Mesenchymal stem cell (in vitro differentiated cells and primary cell): ENCODE measurements around the gene CA5A.
"Not testable (repeated sequence)": the region's sequence is repeated elsewhere in the genome, so short reads cannot be mapped to it uniquely, and the experiment has no call there.

Source experiments
- DNase-seq: peaks from one replicate; pipeline ENCODE4 v3.0.0-alpha.2; 2013
- H2AFZ ChIP-seq: one replicate; pipeline ENCODE4 v1.6.1; 2013; ENCODE audit warnings: low read depth, mild to moderate bottlenecking, control low read depth, inconsistent platforms, low read length, moderate library complexity
- H2AK5ac ChIP-seq: 2 replicates; pipeline ENCODE4 v1.6.1; 2013; ENCODE audit warnings: low read length, moderate library complexity, mild to moderate bottlenecking, inconsistent platforms; ENCODE audit not compliant: severe bottlenecking
- H2BK120ac ChIP-seq: one replicate; pipeline ENCODE4 v1.6.1; 2013; ENCODE audit warnings: low read depth, mild to moderate bottlenecking, inconsistent platforms, low read length, moderate library complexity
- H2BK12ac ChIP-seq, 2 experiments: one replicate each; pipeline ENCODE4 v1.6.1; 2013; ENCODE audit warnings: inconsistent platforms in 2 of 2, low read length in 2 of 2, mild to moderate bottlenecking in 2 of 2, moderate library complexity in 2 of 2, control low read depth in 1 of 2
- H2BK15ac ChIP-seq: one replicate; pipeline ENCODE4 v1.6.1; 2013; ENCODE audit warnings: mild to moderate bottlenecking, low read depth, inconsistent platforms; ENCODE audit not compliant: poor library complexity, severe bottlenecking
- H2BK5ac ChIP-seq: 2 replicates; pipeline ENCODE4 v1.6.1; 2013; ENCODE audit warnings: low read depth, mild to moderate bottlenecking, low read length, control low read depth, inconsistent platforms; ENCODE audit not compliant: poor library complexity, severe bottlenecking
- H3K14ac ChIP-seq, 2 experiments: one replicate each; pipeline ENCODE4 v1.6.1; 2013; ENCODE audit warnings: inconsistent platforms in 2 of 2, low read length in 2 of 2, control low read depth in 1 of 2, mild to moderate bottlenecking in 1 of 2, moderate library complexity in 1 of 2
- H3K18ac ChIP-seq, 2 experiments: one replicate each; pipeline ENCODE4 v1.6.1; 2013; ENCODE audit warnings: inconsistent platforms in 2 of 2, low read length in 2 of 2, control low read depth in 1 of 2, low read depth in 1 of 2, mild to moderate bottlenecking in 1 of 2
- H3K23ac ChIP-seq, 2 experiments: one replicate each; pipeline ENCODE4 v1.6.1; 2013; ENCODE audit warnings: inconsistent platforms in 2 of 2, low read length in 2 of 2, mild to moderate bottlenecking in 2 of 2, moderate library complexity in 2 of 2, control low read depth in 1 of 2
- H3K27ac ChIP-seq: 2 replicates; pipeline ENCODE4 v1.5.1; 2013; ENCODE audit warnings: mild to moderate bottlenecking, moderate library complexity, low read length, control low read depth, inconsistent platforms; ENCODE audit not compliant: poor library complexity, severe bottlenecking
- H3K27me3 ChIP-seq, 2 experiments: 2 replicates each; pipeline versions ENCODE4 v1.6.1 to v1.7.0; 2013; ENCODE audit warnings: low read length in 2 of 2, mild to moderate bottlenecking in 2 of 2, moderate library complexity in 2 of 2, control low read depth in 1 of 2, inconsistent platforms in 1 of 2; ENCODE audit not compliant: control insufficient read depth in 1 of 2, insufficient read depth in 1 of 2
- H3K36me3 ChIP-seq, 2 experiments: 2 replicates each; pipeline versions ENCODE4 v1.6.1 to v1.7.0; 2013; ENCODE audit warnings: low read length in 2 of 2, control low read depth in 1 of 2, inconsistent platforms in 1 of 2, low read depth in 1 of 2, mild to moderate bottlenecking in 1 of 2; ENCODE audit not compliant: insufficient read depth in 2 of 2, control insufficient read depth in 1 of 2
- H3K4ac ChIP-seq, 2 experiments: one replicate each; pipeline ENCODE4 v1.6.1; 2013; ENCODE audit warnings: inconsistent platforms in 2 of 2, low read length in 2 of 2, mild to moderate bottlenecking in 2 of 2, moderate library complexity in 2 of 2, control low read depth in 1 of 2, low read depth in 1 of 2
- H3K4me1 ChIP-seq: 2 replicates; pipeline ENCODE4 v1.6.1; 2013; ENCODE audit warnings: low read depth, low read length, control low read depth; ENCODE audit not compliant: control insufficient read depth, insufficient read depth
- H3K4me2 ChIP-seq: 2 replicates; pipeline ENCODE4 v1.6.1; 2013; ENCODE audit warnings: low read length, mild to moderate bottlenecking, inconsistent platforms; ENCODE audit not compliant: poor library complexity, severe bottlenecking
- H3K4me3 ChIP-seq, 2 experiments: 2 replicates each; pipeline versions ENCODE4 v1.5.1 to v1.7.0; 2013; ENCODE audit warnings: low read length in 2 of 2, mild to moderate bottlenecking in 2 of 2, control low read depth in 1 of 2, low read depth in 1 of 2; ENCODE audit not compliant: insufficient read depth in 1 of 2
- H3K79me1 ChIP-seq: replicated peaks from 2 replicates; pipeline ENCODE4 v1.6.1; 2013; ENCODE audit warnings: mild to moderate bottlenecking, control low read depth, low read length, inconsistent platforms; ENCODE audit not compliant: poor library complexity, severe bottlenecking
- H3K9ac ChIP-seq: 2 replicates; pipeline ENCODE4 v1.7.0; 2013; ENCODE audit warnings: mild to moderate bottlenecking, low read length, moderate library complexity
- H3K9me3 ChIP-seq: 2 replicates; pipeline ENCODE4 v1.7.0; 2013; ENCODE audit warnings: mild to moderate bottlenecking, low read length; ENCODE audit not compliant: control insufficient read depth
- H4K8ac ChIP-seq: one replicate; pipeline ENCODE4 v1.6.1; 2013; ENCODE audit warnings: inconsistent platforms, mild to moderate bottlenecking, low read length, moderate library complexity
- H4K91ac ChIP-seq: one replicate; pipeline ENCODE4 v1.6.1; 2013; ENCODE audit warnings: mild to moderate bottlenecking, low read length, inconsistent platforms
- WGBS: methylation state at CpG from one replicate; pipeline ENCODE4 v1.1.7; 2013; ENCODE audit warnings: mixed read lengths; 5-methylcytosine and 5-hydroxymethylcytosine counted together

CA5A gene

DNA sequence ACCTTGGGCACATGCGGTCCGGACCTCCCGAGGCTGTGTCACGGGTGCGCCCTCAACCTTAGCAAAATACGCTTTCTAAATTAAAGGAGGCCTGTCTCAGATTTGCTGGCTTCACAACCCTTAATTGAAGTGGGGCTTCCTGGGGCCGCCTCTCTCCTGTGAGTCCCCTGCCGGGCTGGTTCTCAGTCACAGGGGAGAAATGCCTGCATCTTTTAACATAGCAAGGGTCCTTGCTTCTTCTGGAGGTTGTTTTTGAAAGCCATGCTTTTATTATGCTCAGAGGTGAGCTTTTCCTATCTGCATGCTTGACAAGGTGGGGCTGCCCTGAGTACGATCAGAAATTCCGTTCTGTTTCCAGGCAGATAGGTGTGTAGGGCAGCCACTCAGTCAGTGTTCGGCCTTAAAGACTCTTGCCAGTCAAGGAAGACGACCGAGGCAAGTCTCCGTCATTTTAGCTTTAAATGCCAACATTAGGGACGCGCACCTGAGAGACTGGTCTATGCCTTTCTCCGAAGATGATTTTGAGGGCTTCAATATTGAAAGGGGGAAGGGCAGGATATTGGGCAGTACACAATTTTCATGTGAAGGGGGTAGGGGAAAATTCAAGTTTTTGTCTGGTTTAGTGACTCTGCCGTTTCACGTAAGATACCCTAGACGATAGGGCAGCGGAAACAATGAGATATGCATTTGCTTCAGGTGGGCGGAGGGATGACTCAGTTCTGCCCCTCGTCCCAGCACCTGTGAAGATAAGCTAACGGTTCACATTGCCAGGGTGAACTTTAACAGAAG is 61.5 kb downstream of the CA5A start:
- Histone ChIP-seq H2BK12ac (no peak overlapping the region), H2AFZ (no peak overlapping the region), H3K14ac (no peak overlapping the region), H3K9me3 (no peaks in the 10 kb centered on the region), H3K27me3 (peaks cover 25 to 46% of the 10 kb centered on the region in 2 experiments), H2BK120ac (no peak overlapping the region), H2BK5ac (no peak overlapping the region), H3K4ac (no peak overlapping the region), H3K36me3 (no peaks in the 10 kb centered on the region), H4K8ac (no peak overlapping the region), H3K4me3 (no peak overlapping the region), H3K18ac (no peak overlapping the region), H3K4me1 (peaks cover 13% of the 10 kb centered on the region), H3K9ac (no peak overlapping the region), H2BK15ac (no peak overlapping the region), H3K23ac (no peak overlapping the region), H3K4me2 (no peak overlapping the region), H2AK5ac (no peak overlapping the region), H3K79me1 (no peaks in the 10 kb centered on the region), H3K27ac (no peak overlapping the region), H4K91ac (no peak overlapping the region)
- 26% methylated on average over 24 of the region's 24 CpGs for WGBS
- DNase-seq = no peak

DNA sequence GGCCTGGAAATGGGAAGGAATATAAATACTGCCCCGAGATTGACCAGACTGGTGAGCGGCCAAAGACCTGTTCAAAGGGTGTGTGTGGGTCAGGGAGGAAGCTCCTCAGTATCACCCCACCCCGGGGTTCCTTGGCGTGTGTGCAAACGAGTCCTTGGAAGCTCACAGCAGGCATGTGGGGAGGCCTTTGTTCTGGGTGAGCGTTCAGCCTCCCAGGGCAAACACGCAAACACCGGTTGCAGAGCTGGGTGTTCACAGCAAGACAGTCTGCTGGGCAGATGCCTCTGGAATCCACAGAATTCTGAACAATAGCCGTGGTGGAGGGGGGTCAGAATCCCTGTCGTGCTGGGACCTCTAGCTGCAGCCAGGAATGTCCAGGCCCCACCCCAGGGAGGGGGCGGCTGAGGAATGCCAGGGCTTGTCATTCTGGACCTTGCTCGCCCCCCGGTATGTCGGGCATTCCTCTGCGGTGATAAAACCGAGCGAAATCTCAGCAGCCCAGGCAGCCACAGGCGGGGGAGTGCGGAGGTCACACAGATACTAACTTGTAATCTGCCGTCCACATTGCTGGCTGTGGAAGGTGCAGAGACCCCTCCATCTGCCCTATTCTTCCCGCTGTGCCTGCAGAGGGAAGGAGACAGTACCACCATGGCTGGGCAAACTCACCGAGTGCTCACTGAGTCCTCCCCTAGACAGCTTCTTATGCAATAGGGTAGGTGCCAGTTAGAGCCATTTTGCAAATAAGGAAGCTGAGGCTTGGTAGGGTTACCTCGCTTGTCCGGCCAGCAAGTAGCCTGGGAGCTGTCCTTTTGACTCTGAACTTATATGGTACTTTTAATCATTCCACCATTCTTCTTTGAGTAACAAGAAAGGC is 65.7 kb downstream of the CA5A start:
- H3K18ac ChIP-seq = peak overlapping the region in 1 of 2 experiments; percentile 77
- H2AFZ ChIP-seq, H3K9me3 ChIP-seq, H3K14ac ChIP-seq, H3K79me1 ChIP-seq, H3K9ac ChIP-seq, H3K4me3 ChIP-seq, H3K23ac ChIP-seq, H3K36me3 ChIP-seq: not testable (repeated sequence)
- H2BK15ac ChIP-seq = peak overlapping the region; percentile 6
- H3K4me1 ChIP-seq = peaks cover 35% of the 10 kb centered on the region
- peak overlapping the region; percentile 47 to 99 for H2BK12ac ChIP-seq
- peak overlapping the region; percentile 61 for H2BK120ac ChIP-seq
- H4K91ac ChIP-seq = peak overlapping the region; percentile 75
- peak overlapping the region; percentile 90 for H4K8ac ChIP-seq
- peak overlapping the region; percentile 21 for H2AK5ac ChIP-seq
- peak overlapping the region; percentile 88 for H2BK5ac ChIP-seq
- peak overlapping the region; percentile 24 for H3K4me2 ChIP-seq
- peak; percentile 62 for DNase-seq
- peak overlapping the region; percentile 94 for H3K27ac ChIP-seq
- 15% methylated on average over 21 of the region's 24 CpGs for WGBS
- peak overlapping the region; percentile 12 to 35 for H3K4ac ChIP-seq
- peaks cover 14 to 22% of the 10 kb centered on the region in 2 experiments for H3K27me3 ChIP-seq

DNA sequence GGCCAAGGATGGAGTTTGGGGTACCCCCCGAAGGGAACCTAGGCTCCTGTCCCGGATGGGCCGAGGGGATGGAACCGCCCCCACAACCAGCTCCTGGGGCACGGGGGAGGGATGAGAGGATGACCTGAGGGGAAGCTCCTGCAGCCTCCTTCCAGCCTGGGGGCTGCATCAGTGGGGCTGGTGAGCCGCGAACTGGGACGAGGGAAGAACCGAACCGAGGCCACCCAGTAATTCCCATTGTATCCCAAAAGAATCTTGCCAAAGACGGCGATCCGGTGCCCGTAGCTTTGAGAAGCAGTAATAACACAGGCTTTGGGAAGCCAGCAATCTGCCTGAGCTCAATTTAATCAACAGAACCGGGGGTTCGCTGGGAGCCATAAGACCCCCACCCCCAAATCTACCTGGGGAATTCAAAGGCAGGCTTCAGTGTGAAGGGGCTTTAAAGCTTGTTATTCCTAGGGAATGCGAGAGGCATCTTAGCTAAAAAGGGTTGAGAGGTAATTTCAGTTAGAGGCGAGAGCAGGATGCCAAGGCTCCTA is 66.4 kb downstream of the CA5A start:
- Histone ChIP-seq H4K91ac (peak overlapping the region; percentile 89), H3K4ac (peak overlapping the region; percentile 28 to 35), H2BK5ac (peak overlapping the region; percentile 79), H3K27ac (peak overlapping the region; percentile 94), H3K4me1 (peaks cover 36% of the 10 kb centered on the region), H4K8ac (peak overlapping the region; percentile 84), H3K18ac (peak overlapping the region; percentile 62 to 82), H3K27me3 (peaks cover 8 to 17% of the 10 kb centered on the region in 2 experiments), H2BK15ac (peak overlapping the region; percentile 80), H2AK5ac (peak overlapping the region; percentile 65), H2BK12ac (peak overlapping the region; percentile 54 to 86)
- not testable (repeated sequence) for H3K9ac ChIP-seq, H2AFZ ChIP-seq, H3K23ac ChIP-seq, DNase-seq, H3K4me2 ChIP-seq, H2BK120ac ChIP-seq, H3K36me3 ChIP-seq, H3K4me3 ChIP-seq, H3K9me3 ChIP-seq, H3K79me1 ChIP-seq, H3K14ac ChIP-seq
- 38% methylated on average over 18 of the region's 18 CpGs for WGBS
